K562 (cell line): ENCODE results near the gene SLC35G6. TPM values are rescaled to one million over a fixed set of nuclear protein-coding genes. Genes with fewer than 3 reads are reported as not detected.

Source experiments
- BRCA1 ChIP-seq, 2 experiments: fragments of 450-650 bp in 1 of 2; sonication (generic) in 1 of 2; formaldehyde crosslinking in 1 of 2; IDR thresholded peaks; 2 replicates each; pipeline versions ENCODE4 v1.5.0 to v1.6.1; 2017 to 2020; ENCODE audit warnings: mild to moderate bottlenecking in 1 of 2, missing genetic modification reagents in 1 of 2
- BRD4 ChIP-seq: fragments of 200-600 bp; sonication (generic); IDR thresholded peaks from 2 replicates; pipeline ENCODE4 v1.6.1; 2017; ENCODE audit warnings: inconsistent platforms
- CHD2 ChIP-seq: IDR thresholded peaks from 2 replicates; pipeline ENCODE4 v1.6.1; 2011; ENCODE audit warnings: low read depth, low read length
- FOXP1 ChIP-seq: sonication (generic); formaldehyde crosslinking; IDR thresholded peaks from 2 replicates; pipeline ENCODE4 v1.8.0; 2022; ENCODE audit warnings: mild to moderate bottlenecking, missing genetic modification reagents
- HNRNPK ChIP-seq: fragments of 200-400 bp; formaldehyde crosslinking; IDR thresholded peaks from one replicate; pipeline ENCODE4 v1.6.1; 2018; ENCODE audit warnings: mild to moderate bottlenecking, low read depth, low read length; ENCODE audit not compliant: poor library complexity, severe bottlenecking
- KHSRP ChIP-seq: fragments of 450-650 bp; IDR thresholded peaks from 2 replicates; pipeline ENCODE4 v1.6.1; 2017
- KLF13 ChIP-seq: fragments of 450-650 bp; IDR thresholded peaks from 2 replicates; pipeline ENCODE4 v1.6.1; 2016; ENCODE audit warnings: missing genetic modification characterization, low read depth, mild to moderate bottlenecking, missing compliant biosample characterization, moderate library complexity, borderline replicate concordance
- NELFE ChIP-seq: IDR thresholded peaks from 2 replicates; pipeline ENCODE4 v1.6.1; 2011; ENCODE audit warnings: mild to moderate bottlenecking; ENCODE audit not compliant: insufficient read depth, insufficient read length
- ZNF507 ChIP-seq: conservative IDR thresholded peaks from 2 replicates; pipeline ENCODE4 v1.6.1; 2017; ENCODE audit warnings: missing genetic modification characterization, missing compliant biosample characterization
- ZNF696 ChIP-seq: fragments of 250-450 bp; sonication (Bioruptor Pico); conservative IDR thresholded peaks from 2 replicates; pipeline ENCODE4 v1.4.0; 2020; ENCODE audit warnings: mild to moderate bottlenecking, moderate library complexity
- polyA plus RNA-seq, 8 experiments: library from polyadenylated mRNA; depleted of rRNA in 4 of 8; stranded (reverse) in 5 of 8; unstranded in 3 of 8; fragments of >200 nt; fragmentation: Nextera tagmentation in 2 of 8; fragmentation: Illumina TruSeq in 1 of 8; extraction: Ambion mirVana in 2 of 8; extraction: Trizol in 1 of 8; gene quantifications; 2 replicates each; pipeline versions ENCODE4 v1.2.1 to v1.2.3, GENCODE V29; 2011 to 2014; ENCODE audit warnings: inconsistent platforms in 1 of 8, missing spikeins in 1 of 8
- total RNA-seq, 7 experiments: library from RNA; depleted of rRNA in 6 of 7; stranded (reverse); fragments of >200 nt in 6 of 7; fragmentation: Illumina TruSeq in 2 of 7; extraction: Trizol in 2 of 7; gene quantifications; 2 replicates each; pipeline versions ENCODE4 v1.2.1 to v1.2.3, GENCODE V29; 2011 to 2021; ENCODE audit warnings: low replicate concordance in 1 of 7
- TF ChIP-seq, protein P1 (sequence below): IDR thresholded peaks from 2 replicates; pipeline ENCODE4 v1.6.1; 2014; ENCODE audit warnings: antibody characterized with exemption
- TF ChIP-seq, protein P2 (sequence below): sonication (generic); formaldehyde crosslinking; IDR thresholded peaks from 2 replicates; pipeline ENCODE4 v1.8.1; 2022; ENCODE audit warnings: missing genetic modification reagents
- TF ChIP-seq, protein P3 (sequence below), 2 experiments: fragments of 450-650 bp; formaldehyde crosslinking in 1 of 2; IDR thresholded peaks; 2 replicates each; pipeline versions ENCODE4 v1.4.0 to v1.6.1; 2014 to 2020; ENCODE audit warnings: mild to moderate bottlenecking in 2 of 2, borderline replicate concordance in 1 of 2, low read depth in 1 of 2
- TF ChIP-seq, protein P4 (sequence below): IDR thresholded peaks from 2 replicates; pipeline ENCODE4 v1.6.1; 2012; ENCODE audit warnings: low read depth, low read length, improper control_type of control experiment, borderline replicate concordance

Gene SLC35G6
- total and polyA plus RNA-seq, 9 of the 15 experiments (the other 6 are each of a cell fraction or from before 2014, with no cell fraction given) = not detected

DNA sequence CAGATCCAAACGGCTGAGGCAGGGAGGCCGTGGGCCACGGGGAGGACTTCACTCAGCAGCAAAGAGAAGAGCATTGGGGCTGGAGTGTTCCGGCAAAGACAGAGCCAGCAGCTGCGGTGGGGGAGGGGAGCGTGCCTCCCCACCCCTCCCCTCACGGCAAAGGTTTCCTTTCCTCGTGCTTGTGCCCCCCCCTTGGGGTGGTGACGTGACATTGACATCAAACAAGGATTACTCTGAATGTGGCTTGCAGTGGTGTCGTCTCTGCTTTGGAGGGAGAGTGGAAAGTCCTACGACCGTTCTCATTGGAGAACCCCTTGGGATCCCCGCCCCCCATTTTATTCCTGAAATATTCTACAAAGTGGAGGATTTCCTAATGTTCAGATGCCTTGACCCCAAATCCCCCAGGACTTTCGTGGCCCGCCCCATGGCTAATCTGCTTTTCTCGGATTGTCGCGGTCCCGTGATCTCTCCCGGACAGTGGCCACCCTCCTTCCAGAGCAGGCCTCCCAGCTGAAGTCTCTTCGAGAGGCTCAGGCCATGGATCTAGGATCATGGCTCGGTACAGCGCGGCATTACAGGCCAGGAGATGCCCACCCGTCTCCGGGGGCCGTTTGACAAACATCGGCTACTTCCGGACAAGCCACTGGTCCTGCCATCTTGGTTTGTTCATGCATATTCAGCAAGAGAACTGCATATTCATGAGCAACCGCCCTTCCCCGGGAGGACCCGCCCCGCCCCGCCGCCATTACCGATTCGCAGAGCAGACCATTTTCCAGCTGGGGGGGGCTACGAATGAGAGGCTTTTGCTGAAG, 2.2 kb downstream of the SLC35G6 start (continued):
- TF ChIP-seq, protein P1, sequence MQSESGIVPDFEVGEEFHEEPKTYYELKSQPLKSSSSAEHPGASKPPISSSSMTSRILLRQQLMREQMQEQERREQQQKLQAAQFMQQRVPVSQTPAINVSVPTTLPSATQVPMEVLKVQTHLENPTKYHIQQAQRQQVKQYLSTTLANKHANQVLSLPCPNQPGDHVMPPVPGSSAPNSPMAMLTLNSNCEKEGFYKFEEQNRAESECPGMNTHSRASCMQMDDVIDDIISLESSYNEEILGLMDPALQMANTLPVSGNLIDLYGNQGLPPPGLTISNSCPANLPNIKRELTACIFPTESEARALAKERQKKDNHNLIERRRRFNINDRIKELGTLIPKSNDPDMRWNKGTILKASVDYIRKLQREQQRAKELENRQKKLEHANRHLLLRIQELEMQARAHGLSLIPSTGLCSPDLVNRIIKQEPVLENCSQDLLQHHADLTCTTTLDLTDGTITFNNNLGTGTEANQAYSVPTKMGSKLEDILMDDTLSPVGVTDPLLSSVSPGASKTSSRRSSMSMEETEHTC = peak; percentile 73
- 0 out of 2 replicates have a peak, but pooled peaks have one; percentile 58 for TF ChIP-seq KHSRP
- no peak for TF ChIP-seq NELFE
- 0 out of 2 replicates have a peak, but pooled peaks have one; percentile 16 for TF ChIP-seq BRD4
- TF ChIP-seq CHD2 = peak; percentile 68
- no peak for TF ChIP-seq BRCA1 (IDR thresholded peaks at IDR 0.05)
- no peak for TF ChIP-seq BRCA1 (CRISPR knock-in tag; IDR thresholded peaks at IDR 0.05)
- TF ChIP-seq, protein P2, sequence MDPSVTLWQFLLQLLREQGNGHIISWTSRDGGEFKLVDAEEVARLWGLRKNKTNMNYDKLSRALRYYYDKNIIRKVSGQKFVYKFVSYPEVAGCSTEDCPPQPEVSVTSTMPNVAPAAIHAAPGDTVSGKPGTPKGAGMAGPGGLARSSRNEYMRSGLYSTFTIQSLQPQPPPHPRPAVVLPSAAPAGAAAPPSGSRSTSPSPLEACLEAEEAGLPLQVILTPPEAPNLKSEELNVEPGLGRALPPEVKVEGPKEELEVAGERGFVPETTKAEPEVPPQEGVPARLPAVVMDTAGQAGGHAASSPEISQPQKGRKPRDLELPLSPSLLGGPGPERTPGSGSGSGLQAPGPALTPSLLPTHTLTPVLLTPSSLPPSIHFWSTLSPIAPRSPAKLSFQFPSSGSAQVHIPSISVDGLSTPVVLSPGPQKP = no peak
- TF ChIP-seq, protein P3, sequence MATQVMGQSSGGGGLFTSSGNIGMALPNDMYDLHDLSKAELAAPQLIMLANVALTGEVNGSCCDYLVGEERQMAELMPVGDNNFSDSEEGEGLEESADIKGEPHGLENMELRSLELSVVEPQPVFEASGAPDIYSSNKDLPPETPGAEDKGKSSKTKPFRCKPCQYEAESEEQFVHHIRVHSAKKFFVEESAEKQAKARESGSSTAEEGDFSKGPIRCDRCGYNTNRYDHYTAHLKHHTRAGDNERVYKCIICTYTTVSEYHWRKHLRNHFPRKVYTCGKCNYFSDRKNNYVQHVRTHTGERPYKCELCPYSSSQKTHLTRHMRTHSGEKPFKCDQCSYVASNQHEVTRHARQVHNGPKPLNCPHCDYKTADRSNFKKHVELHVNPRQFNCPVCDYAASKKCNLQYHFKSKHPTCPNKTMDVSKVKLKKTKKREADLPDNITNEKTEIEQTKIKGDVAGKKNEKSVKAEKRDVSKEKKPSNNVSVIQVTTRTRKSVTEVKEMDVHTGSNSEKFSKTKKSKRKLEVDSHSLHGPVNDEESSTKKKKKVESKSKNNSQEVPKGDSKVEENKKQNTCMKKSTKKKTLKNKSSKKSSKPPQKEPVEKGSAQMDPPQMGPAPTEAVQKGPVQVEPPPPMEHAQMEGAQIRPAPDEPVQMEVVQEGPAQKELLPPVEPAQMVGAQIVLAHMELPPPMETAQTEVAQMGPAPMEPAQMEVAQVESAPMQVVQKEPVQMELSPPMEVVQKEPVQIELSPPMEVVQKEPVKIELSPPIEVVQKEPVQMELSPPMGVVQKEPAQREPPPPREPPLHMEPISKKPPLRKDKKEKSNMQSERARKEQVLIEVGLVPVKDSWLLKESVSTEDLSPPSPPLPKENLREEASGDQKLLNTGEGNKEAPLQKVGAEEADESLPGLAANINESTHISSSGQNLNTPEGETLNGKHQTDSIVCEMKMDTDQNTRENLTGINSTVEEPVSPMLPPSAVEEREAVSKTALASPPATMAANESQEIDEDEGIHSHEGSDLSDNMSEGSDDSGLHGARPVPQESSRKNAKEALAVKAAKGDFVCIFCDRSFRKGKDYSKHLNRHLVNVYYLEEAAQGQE (IDR thresholded peaks at IDR 0.05; ENCODE audit: borderline replicate concordance) = peak; percentile 67
- TF ChIP-seq, protein P3 (CRISPR knock-in tag; IDR thresholded peaks at IDR 0.05; ENCODE audit: low read depth) = 0 out of 2 replicates have a peak, but pooled peaks have one; percentile 15
- TF ChIP-seq HNRNPK = no peak
- TF ChIP-seq FOXP1 (CRISPR knock-in tag) = no peak
- 0 out of 2 replicates have a peak, but pooled peaks have one; percentile 12 for TF ChIP-seq KLF13 (tag)
- TF ChIP-seq ZNF696 = no peak
- no peak for TF ChIP-seq ZNF507 (tag)
- TF ChIP-seq, protein P4, sequence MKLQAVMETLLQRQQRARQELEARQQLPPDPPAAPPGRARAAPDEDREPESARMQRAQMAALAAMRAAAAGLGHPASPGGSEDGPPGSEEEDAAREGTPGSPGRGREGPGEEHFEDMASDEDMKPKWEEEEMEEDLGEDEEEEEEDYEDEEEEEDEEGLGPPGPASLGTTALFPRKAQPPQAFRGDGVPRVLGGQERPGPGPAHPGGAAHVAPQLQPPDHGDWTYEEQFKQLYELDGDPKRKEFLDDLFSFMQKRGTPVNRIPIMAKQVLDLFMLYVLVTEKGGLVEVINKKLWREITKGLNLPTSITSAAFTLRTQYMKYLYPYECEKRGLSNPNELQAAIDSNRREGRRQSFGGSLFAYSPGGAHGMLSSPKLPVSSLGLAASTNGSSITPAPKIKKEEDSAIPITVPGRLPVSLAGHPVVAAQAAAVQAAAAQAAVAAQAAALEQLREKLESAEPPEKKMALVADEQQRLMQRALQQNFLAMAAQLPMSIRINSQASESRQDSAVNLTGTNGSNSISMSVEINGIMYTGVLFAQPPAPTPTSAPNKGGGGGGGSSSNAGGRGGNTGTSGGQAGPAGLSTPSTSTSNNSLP = no peak
